ENCODE results near the gene MAFB.

Gene MAFB

GRCh38 chr20:40678286-40678875 is 10.7 kb downstream of the MAFB start:
- no peak for DNase-seq (ENCODE audit: low read depth)

GRCh38 chr20:40677343-40677924 is 11.6 kb downstream of the MAFB start:
- TF ChIP-seq CTCF (IDR thresholded peaks at IDR 0.05; ENCODE audit: control insufficient read depth, insufficient read depth, low read depth, low read length, missing control alignments): no peak
- no peak overlapping the region for H3K4me3 ChIP-seq (ENCODE audit: control insufficient read depth, low read depth, low read length)
- DNase-seq (ENCODE audit: low read depth): no peak

More at GRCh38 chr20:40678286-40678875, 10.7 kb downstream of the MAFB start:
- no peak for TF ChIP-seq CTCF (IDR thresholded peaks at IDR 0.05; ENCODE audit: control insufficient read depth, insufficient read depth, low read depth, low read length, missing control alignments)
- no peak overlapping the region for H3K4me3 ChIP-seq (ENCODE audit: control insufficient read depth, low read depth, low read length)

GRCh38 chr20:40676491-40677269 is 12.4 kb downstream of the MAFB start:
- TF ChIP-seq CTCF (IDR thresholded peaks at IDR 0.05; ENCODE audit: control insufficient read depth, insufficient read depth, low read depth, low read length, missing control alignments): no peak
- DNase-seq (ENCODE audit: low read depth): no peak
- no peak overlapping the region for H3K4me3 ChIP-seq (ENCODE audit: control insufficient read depth, low read depth, low read length)

- no peak overlapping the region for H3K4me3 ChIP-seq (ENCODE audit: control insufficient read depth, low read depth, low read length)
- DNase-seq (ENCODE audit: low read depth): no peak
- TF ChIP-seq CTCF (IDR thresholded peaks at IDR 0.05; ENCODE audit: control insufficient read depth, insufficient read depth, low read depth, low read length, missing control alignments): no peak
Observed at GRCh38 chr20:40675599-40676221, 13.3 kb downstream of the MAFB start.

GRCh38 chr20:40673442-40673841 is 15.6 kb downstream of the MAFB start:
- no peak for DNase-seq (ENCODE audit: low read depth)
- no peak for TF ChIP-seq CTCF (IDR thresholded peaks at IDR 0.05; ENCODE audit: control insufficient read depth, insufficient read depth, low read depth, low read length, missing control alignments)

GRCh38 chr20:40672095-40672494 is 16.9 kb downstream of the MAFB start:
- no peak for DNase-seq (ENCODE audit: low read depth)
- H3K4me3 ChIP-seq (ENCODE audit: control insufficient read depth, low read depth, low read length): no peak overlapping the region
- TF ChIP-seq CTCF (IDR thresholded peaks at IDR 0.05; ENCODE audit: control insufficient read depth, insufficient read depth, low read depth, low read length, missing control alignments): no peak

More at GRCh38 chr20:40673442-40673841, 15.6 kb downstream of the MAFB start:
- H3K4me3 ChIP-seq (ENCODE audit: control insufficient read depth, low read depth, low read length): no peak overlapping the region

Data from AG09309 (cell line).